HG03095 (cell line): ENCODE results near the gene QRICH2.
"Not testable (repeated sequence)": the region's sequence is repeated elsewhere in the genome, so short reads cannot be mapped to it uniquely, and the experiment has no call there.

Experiments
- ATAC-seq: cut with Tn5 transposase; IDR thresholded peaks from one replicate; pipeline ENCODE4 v1.9.1; 2021; ENCODE audit warnings: moderate library complexity; ENCODE audit not compliant: unreplicated experiment

Gene QRICH2

DNA sequence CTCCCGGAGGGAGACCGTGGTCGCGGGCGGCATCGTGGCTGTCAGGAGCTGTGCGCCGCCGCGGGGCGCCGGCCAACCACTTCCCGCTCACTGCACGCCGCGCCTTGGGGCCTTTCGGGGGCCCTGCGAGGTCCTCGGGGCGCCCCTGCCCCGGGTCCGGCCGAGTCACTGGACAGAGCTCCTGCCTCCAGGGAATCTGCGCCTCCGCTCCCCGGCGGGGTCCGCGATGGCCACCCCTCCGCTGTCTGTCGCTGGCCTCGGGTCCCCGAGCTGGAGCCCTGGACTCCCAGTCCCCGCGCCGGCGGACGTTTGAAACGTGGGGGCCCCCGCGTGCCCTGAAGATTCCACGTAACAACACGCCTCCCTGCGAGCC lies at the start of gene QRICH2:
QRICH2 (minus strand) TSS at position 311 of the 373 bp plus-strand sequence; CDS start at position 33, 278 bp downstream.
- ATAC-seq, result no peak

GRCh38 chr17:76357597-76358158 lies 49.6 kb upstream of the QRICH2 start:
- no peak for ATAC-seq

DNA sequence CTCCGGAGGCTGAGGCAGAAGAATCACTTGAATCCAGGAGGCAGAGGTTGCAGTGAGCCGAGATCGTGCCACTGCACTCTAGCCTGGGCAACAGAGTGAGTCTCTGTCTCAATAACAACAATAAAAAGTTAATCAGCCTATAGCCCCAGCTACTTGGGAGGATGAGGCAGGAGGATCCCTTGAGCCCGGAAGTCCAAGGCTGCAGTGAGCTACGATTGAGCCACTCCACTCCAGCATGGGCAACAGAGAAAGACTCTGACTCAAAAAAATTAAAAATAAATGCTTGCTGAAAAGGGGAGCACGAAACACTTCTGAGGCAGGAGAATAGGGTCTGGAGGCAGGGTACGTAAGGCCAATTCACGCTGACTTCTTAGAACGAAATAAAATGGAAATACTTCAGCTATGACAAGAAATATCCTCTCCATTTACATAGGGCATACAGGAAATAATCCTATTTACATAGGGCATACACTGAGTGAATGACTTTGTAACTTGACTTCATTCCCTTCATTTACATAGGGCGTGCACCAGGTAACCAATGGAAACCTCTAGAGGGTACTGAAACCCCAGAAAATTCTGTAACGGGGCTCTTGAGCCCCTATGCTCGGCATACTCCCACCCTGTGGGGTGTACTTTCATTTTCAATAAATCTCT lies 48.9 kb upstream of the QRICH2 start:
- no peak for ATAC-seq

- no peak for ATAC-seq
Measured at GRCh38 chr17:76354747-76355310, 46.8 kb upstream of the QRICH2 start.

GRCh38 chr17:76354317-76354729 lies 46.2 kb upstream of the QRICH2 start:
- ATAC-seq, result no peak

DNA sequence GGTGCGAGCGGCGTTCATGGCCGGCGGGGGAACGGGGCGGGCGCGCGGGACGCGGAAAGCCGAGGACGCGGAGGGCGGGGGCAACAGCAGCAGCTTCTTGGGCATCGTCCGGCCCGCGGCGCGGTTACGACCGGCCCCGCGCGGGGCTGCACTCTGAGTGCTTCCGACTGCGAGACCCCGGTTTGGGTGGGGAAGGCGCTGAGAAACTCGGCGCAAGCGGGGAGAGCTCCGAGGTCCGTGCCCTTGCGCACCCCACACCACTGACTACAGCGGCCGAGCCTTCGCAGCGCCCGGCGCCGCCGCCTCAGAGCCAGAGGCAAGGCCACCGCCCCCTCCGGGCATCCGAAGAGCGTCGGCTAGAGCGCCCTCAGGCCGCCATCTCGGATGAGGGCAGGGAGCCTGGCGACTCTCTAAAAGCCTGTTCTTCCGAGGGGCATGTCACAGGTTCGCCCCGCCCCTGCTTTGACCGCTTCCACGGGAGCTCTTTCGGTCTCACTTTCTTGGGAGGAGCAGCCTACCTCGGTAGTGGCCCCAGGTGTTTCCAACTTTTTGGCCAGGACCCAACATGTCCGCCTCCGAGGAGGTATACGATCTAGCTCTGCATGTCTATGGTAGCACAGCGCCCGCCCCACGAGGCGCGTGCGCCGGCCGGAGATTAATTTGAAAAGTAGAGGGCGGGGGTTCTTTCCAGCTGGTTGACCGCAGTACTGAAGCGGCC lies 45.7 kb upstream of the QRICH2 start, which contains the start of gene PRPSAP1:
PRPSAP1 (minus strand) TSS at position 318 of the 718 bp plus-strand sequence; CDS start at position 105, 213 bp downstream.
- peak; percentile 78 for ATAC-seq

GRCh38 chr17:76353004-76353598 lies 45.0 kb upstream of the QRICH2 start:
- ATAC-seq, result peak; percentile 9

- ATAC-seq, result no peak
Measured at GRCh38 chr17:76351526-76352071, 43.5 kb upstream of the QRICH2 start.

- ATAC-seq, result no peak
Measured at GRCh38 chr17:76350463-76350862, 42.4 kb upstream of the QRICH2 start.

DNA sequence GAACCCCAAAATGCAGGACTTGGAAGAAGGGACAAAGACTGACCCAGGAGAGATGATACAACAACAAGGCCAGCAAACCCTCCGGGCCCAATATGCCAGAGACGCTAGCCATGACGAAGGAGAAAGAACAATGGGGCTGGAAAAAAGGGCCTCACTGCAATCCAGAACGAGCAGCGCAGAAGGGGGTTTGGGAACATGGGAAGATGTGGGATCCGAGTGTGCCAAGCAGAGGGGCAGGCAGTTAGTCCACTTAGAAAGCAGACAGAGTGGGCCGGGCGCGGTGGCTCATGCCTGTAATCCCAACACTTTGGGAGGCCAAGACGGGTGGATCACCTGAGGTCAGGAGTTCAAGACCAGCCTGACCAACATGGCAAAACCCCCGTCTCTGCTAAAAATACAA lies 38.9 kb upstream of the QRICH2 start:
- ATAC-seq, result not testable (repeated sequence)

- no peak for ATAC-seq
Measured at GRCh38 chr17:76345377-76345974, 37.4 kb upstream of the QRICH2 start.

DNA sequence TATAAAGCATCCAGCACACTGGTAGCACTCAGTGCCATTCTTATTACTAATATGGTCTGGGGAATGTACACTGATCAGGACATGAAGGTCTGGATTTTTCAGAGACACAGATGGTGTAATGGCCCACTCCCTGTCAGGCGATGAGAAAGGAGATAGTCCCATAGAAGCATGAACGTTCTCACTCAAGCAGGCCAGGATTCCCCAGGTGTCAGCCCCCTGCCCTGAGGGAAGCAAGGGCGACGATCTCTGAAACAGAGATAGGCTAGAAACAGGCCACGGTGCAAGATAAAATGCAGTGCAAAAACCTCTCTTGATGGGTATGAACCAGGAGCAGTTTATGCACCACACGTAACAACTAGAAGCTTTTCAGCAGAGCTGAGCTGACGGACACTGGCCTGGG lies 35.0 kb upstream of the QRICH2 start:
- no peak for ATAC-seq

DNA sequence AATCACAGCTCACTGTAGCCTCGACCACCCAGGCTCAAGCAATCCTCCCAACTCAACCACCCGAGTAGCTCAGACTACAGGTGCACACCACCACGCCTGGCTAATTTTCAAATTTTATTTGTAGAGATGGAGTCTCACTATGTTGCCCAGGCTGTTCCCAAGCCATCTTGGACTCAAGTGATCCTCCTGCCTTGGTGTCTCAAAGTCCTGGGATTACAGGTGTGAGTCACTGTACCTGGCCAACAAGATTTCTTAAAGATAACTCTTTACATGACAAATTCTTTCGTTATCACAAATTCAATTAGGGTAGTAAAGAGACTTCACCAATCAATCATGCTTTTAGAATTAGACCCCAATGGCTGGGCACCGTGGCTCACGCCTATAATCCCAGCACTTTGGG lies 33.2 kb upstream of the QRICH2 start:
- ATAC-seq, result no peak

DNA sequence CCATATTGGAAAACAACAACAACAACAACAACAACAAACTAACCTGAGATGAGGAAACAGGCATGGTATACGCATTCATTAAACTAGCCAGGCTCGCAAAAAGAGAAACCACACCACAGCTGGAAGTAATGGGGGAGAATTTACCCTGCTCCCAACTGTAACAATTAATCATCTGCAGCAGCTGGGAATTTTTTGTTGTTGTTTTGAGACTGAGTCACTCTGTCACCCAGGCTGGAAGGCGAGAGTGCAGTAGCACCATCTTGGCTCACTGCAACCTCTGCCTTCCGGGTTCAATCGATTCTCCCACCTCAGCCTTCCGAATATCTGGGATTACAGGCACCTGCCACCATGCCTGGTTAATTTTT lies 29.3 kb upstream of the QRICH2 start:
- ATAC-seq, result no peak

GRCh38 chr17:76336756-76337412 lies 28.8 kb upstream of the QRICH2 start:
- no peak for ATAC-seq

- no peak for ATAC-seq
Measured at GRCh38 chr17:76335716-76336381, 27.8 kb upstream of the QRICH2 start.

DNA sequence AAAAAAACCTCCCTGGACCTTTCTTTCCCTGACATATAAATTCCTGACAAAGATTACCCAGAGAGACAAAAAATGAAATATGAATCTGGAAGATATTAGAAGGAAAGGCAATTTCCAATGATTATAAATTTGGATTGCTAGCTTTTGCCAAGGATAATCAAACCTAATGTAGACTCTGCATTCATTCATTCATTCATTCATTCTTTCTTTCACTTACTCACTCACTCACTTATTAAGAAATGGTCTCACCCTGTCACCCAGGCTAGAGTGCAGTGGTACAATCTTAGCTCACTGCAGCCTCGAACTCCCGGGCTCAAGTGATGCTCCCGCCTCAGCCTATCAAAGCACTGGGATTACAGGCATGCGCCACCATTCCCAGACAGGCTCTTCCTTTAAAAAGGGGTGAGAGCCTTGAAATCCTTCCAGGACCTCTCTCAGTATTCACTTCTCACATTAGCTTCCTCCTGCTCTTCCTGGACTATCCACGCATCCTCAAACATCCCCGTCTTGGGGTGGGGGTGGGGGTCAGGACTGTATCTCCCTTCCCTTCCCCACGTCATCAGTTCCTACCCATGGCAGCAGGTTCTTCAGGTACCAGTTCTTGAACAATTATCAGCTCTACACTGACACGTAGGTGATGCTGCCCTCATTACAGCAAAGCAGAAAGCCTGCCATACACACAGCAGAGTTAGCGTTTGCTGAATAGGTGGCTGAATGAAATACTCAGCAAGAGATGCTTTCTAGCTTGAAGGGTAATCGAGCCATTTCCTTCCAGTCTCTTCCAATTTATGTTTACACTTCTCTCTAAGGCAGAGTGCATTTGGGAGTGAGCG lies 25.8 kb upstream of the QRICH2 start:
- ATAC-seq, result no peak

- no peak for ATAC-seq
Measured at GRCh38 chr17:76331083-76331482, 23.0 kb upstream of the QRICH2 start.

- no peak for ATAC-seq
Measured at GRCh38 chr17:76329664-76330063, 21.6 kb upstream of the QRICH2 start.
